ENCODE data around the gene NRN1L. TPM values are rescaled to one million over a fixed set of nuclear protein-coding genes. Genes with fewer than 3 reads are reported as not detected.

The NRN1L gene
- total RNA-seq, 6 donors from 2014 or later = 1.6 to 4.2 (median 2.3) TPM; not detected in 1

- Histone ChIP-seq H3K4me3 (no peak overlapping the region), H3K27ac (peak overlapping the region in 1 of 4 donors; percentile 49), H3K36me3 (peaks cover 0 to 25% (median 6%) of the 10 kb centered on the region in 4 donors), H3K4me1 (peaks cover 18 to 60% (median 23%) of the 10 kb centered on the region in 4 donors), H3K9me3 (no peaks in the 10 kb centered on the region), H3K27me3 (no peaks in the 10 kb centered on the region)
- ATAC-seq (ENCODE audit: low FRiP score in 2 of 2) (no peak), DNase-seq (no peak)
- WGBS, 2 donors = 68 to 69% methylated on average over 5 of the region's 5 CpGs
- TF ChIP-seq POLR2A (IDR thresholded peaks at IDR 0.05) (no peak), EP300 (IDR thresholded peaks at IDR 0.05) (no peak), CTCF (IDR thresholded peaks at IDR 0.05) (no peak), POLR2AphosphoS5 (IDR thresholded peaks at IDR 0.05) (no peak)
These were observed 37.5 kb downstream of the NRN1L start for GRCh38 chr16:67922221-67922620.

- H3K27ac ChIP-seq = peak overlapping the region in 1 of 4 donors; percentile 49
- no peaks in the 10 kb centered on the region for H3K9me3 ChIP-seq
- H3K27me3 ChIP-seq = no peaks in the 10 kb centered on the region
- H3K4me1 ChIP-seq = peaks cover 13 to 60% (median 18%) of the 10 kb centered on the region in 4 donors
- H3K36me3 ChIP-seq = peaks cover 3 to 29% (median 11%) of the 10 kb centered on the region in 4 donors
- TF ChIP-seq CTCF (IDR thresholded peaks at IDR 0.05) (no peak), EP300 (IDR thresholded peaks at IDR 0.05) (no peak), POLR2A (IDR thresholded peaks at IDR 0.05) (no peak), POLR2AphosphoS5 (IDR thresholded peaks at IDR 0.05) (no peak)
- no peak for ATAC-seq (ENCODE audit: low FRiP score in 2 of 2)
- WGBS, 2 donors = 72 to 78% methylated on average over 5 to 8 of the region's 8 CpGs
- no peak overlapping the region for H3K4me3 ChIP-seq
- no peak for DNase-seq
These were observed 38.1 kb downstream of the NRN1L start for GRCh38 chr16:67922740-67923139.

GRCh38 chr16:67923414-67924116 lies 38.9 kb downstream of the NRN1L start:
- WGBS, 2 donors = 70 to 75% methylated on average over 10 of the region's 10 CpGs
- peaks cover 12 to 57% (median 14%) of the 10 kb centered on the region in 4 donors for H3K4me1 ChIP-seq
- H3K27ac ChIP-seq = peak overlapping the region in 1 of 4 donors; percentile 12
- H3K9me3 ChIP-seq = no peaks in the 10 kb centered on the region
- DNase-seq = no peak
- peaks cover 3 to 30% (median 15%) of the 10 kb centered on the region in 4 donors for H3K36me3 ChIP-seq
- no peaks in the 10 kb centered on the region for H3K27me3 ChIP-seq
- ATAC-seq (ENCODE audit: low FRiP score in 2 of 2) = no peak
- TF ChIP-seq POLR2AphosphoS5 (IDR thresholded peaks at IDR 0.05) = no peak
- no peak for TF ChIP-seq CTCF (IDR thresholded peaks at IDR 0.05)
- no peak for TF ChIP-seq EP300 (IDR thresholded peaks at IDR 0.05)
- TF ChIP-seq POLR2A (IDR thresholded peaks at IDR 0.05) = no peak
- H3K4me3 ChIP-seq = no peak overlapping the region

- Histone ChIP-seq H3K36me3 (peaks cover 3 to 37% (median 19%) of the 10 kb centered on the region in 4 donors), H3K27me3 (no peaks in the 10 kb centered on the region), H3K4me3 (no peak overlapping the region), H3K27ac (peak overlapping the region in 1 of 4 donors; percentile 12), H3K9me3 (no peaks in the 10 kb centered on the region), H3K4me1 (peaks cover 12 to 54% (median 14%) of the 10 kb centered on the region in 4 donors)
- ATAC-seq (ENCODE audit: low FRiP score in 2 of 2) = no peak
- no peak for TF ChIP-seq EP300 (IDR thresholded peaks at IDR 0.05)
- no peak for TF ChIP-seq POLR2AphosphoS5 (IDR thresholded peaks at IDR 0.05)
- no peak for TF ChIP-seq CTCF (IDR thresholded peaks at IDR 0.05)
- no peak for TF ChIP-seq POLR2A (IDR thresholded peaks at IDR 0.05)
- WGBS, 2 donors = 81 to 94% methylated on average over 7 to 10 of the region's 10 CpGs
- DNase-seq = no peak
These were observed 39.6 kb downstream of the NRN1L start for GRCh38 chr16:67924140-67924906.

All from upper lobe of left lung (tissue), 6 donors.